GM19238 (cell line): ENCODE measurements around the gene DCLK3.

Experiments
- DNase-seq: peaks from one replicate; pipeline ENCODE4 v3.0.0; 2011; ENCODE audit warnings: low spot score; ENCODE audit not compliant: insufficient read length

The DCLK3 gene

DNA sequence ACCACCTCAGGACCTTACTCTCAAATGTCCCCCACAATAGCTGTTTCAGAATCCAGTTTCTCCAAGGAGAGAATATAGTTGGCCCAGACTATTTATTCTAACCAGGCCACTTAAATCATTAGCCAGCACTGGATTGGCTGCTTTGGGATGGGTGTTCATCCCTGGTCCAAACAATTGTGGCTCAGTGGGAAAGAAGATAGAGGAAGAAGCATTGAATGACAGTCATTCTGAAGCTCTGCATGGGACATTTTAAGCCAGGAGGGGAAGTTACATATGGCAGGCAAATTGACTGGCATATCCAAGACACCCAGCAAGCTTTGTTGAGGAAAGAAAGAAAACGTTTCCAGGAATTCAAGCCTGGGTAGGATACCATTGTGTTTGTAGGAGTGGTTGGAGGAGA is 5.6 kb upstream of the DCLK3 start:
- no peak for DNase-seq

DNA sequence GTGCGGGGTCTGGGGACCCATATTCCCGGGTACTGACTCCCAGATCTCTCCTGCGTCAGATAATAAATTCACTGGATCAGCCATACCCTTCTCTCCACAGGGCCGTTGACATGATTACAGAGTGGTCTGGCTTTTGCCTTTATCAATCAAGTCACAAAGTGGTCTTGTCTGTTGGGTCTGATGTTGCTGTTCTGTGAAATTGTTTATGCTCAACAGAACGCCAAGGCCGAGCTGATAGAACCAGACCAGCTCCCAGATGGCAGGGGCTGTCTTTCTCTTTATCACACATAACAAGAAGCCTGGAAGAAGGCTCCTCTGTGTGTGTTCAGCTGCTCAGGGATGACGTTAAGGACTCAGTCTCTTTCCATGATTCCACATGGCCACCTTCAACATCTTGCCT is 751 bp upstream of the DCLK3 start:
- no peak for DNase-seq

DNA sequence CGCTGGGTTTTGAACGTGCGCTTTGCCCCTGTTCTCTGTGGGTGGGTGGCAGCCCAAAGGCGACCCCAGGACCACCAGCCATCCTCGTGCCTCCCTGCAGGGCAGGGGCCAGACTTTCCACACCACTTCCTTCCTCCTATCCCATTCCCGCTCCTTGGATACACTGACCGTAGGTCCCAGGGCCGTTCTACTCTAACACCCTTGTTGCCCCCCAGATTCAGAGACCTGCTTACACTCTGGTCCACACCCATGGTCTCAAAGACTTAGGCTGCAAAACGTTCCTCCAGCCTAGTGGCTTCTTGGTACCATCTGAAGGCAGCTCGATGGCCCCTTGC is 318 bp upstream of the DCLK3 start:
- DNase-seq: no peak

DNA sequence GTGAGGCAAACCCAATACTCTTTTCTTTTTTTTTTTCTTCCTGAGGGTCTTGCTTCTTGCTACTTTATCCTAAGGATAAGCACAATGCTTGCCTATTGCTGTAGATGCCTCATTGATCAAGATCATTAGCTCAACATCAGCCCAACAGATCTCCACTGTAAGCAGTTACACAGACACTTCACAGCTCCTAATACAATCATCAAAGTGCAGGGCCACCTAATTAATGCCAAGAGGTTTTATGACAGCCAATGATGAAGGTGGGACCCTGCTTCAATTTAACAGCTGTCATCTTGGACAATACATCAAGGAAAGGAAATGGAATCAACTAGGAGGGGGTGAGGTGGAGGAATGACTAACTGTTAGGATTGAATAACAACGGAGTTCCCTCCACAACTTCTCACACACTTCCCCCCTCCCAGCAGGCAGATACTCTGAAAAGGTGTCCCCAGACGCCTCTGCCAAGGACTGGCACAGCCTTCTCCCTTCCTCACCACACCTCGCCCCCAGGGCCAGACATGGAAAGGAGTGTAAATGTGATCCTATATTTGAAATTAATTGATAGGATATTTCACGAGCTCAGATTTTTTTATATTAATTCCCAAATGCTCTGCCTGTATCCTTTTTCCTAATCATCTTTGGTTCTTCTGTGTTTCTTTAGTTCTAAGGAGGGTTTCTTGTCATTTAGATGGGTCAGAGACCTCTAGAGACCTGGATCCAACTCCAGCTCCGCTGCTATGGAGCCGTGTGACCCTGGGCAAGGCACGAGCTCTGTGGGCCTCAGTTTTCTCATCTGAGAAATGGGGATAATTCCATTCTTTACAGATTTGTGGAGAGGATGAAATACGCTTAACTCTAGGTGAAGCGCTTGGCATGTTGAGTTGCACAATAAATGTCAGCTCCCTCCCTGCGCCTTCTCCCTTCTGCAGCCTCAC is 1.2 kb downstream of the DCLK3 start:
- DNase-seq: no peak

DNA sequence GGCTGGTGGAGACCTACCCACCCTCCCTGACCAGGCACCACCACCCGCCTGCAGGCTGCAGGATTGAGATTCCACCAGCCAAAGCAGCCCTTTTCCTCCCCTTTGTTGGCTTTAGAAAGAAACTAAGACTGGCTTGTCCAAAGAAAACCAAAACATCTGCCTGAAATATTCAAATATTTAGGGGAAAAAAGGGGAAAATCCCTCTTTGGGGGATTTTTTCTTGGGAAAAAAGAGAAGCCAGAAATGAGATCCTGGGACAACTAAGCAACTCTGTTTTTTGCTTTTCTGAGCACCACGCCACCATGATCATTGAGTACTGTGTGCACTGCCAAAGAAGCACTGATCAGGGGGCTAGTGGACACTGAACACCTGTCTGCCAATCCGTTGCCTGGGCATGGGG is 2.6 kb downstream of the DCLK3 start:
- DNase-seq: no peak

DNA sequence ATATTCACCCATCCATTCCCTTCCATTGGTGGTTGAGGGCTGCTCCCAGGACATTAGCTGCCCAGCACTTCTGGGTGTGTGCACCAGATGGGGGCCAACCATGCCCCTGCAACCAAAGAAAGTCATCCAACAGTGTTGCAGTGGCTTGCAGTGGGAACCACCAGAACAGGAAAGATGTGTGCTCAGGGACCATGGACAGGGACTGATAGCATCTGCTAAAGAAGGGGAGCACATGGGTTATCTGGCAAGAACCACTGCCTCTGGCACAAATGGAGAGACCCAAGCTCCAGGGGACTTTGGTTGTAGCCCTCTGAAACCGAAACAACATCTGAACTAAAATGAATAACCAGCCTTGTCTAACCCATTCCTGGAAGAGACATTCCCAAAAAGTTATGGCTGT is 8.1 kb downstream of the DCLK3 start:
- no peak for DNase-seq

DNA sequence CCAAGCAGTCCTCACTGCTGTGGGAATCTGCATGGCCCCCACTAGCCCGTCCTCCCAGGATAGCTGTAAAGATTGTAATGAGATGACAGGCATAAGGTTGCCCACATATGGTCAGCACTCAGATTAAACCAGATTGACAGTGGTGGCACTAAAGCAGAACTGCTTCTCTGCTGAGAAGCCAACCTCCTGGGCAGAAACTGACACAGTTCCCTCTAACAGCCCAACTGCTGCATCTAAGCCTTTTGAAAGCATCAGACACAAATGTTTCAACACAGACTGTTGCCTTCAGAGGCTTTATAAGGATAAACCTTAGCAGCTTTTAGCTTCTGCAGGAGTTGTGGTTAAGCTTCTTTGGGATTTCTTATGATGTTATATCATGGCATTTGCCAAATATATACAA is 13.0 kb downstream of the DCLK3 start:
- no peak for DNase-seq

DNA sequence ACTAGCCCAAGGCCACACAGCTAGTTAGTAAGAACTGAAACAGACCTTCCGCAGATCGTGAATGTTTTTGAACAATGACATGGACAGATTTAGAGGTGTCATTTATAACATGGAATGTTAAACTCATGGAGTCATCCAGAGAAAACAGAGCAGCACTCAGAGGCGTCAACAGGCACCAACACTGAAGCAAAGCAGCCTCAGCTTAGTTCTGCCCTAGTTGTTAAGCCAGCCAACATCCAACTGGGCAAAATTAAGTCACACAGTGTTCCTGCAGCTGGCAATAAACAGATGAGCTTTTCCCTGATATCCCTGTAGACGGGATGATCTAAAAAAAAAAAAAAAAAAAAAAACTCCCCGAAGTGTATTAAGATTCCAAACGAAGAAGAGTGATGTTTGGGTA is 13.6 kb downstream of the DCLK3 start:
- DNase-seq: no peak

DNA sequence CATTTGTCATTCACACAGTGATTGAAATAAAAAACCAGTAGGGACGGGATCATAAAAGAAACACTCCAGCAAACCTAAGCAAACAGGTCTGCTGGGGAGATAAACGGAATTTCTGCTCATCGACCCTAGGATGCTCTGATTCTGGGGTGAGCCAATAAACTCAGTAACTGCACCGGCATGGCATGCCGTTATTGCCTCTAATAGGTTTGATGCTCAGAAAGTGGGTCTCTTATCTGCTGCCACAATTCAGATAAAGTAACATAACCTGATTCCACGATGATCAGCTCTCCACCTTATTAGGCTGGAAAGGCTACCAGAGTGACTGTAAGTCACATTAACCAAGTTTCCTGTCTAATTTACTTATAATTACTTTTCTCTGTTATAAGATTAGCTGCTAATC is 19.6 kb downstream of the DCLK3 start:
- DNase-seq: no peak

DNA sequence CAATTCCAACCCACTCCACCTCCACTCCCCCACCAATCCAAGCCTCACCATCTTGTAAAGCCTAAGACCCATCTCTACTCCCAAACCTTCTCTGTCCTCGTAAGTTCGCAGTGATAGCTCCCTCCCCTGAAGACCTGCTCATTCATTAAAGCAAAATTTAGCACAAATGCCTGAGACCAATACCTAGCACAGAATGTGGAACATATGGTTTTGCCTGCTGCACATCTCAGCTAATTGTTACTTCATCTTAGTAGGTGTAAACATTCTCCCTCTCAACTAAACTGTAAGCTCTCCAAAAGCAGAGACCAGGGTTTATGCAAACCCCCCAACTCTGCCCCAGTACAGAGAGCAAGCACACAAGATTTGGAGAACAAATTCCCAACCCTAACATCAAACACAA is 20.5 kb downstream of the DCLK3 start:
- DNase-seq: no peak

DNA sequence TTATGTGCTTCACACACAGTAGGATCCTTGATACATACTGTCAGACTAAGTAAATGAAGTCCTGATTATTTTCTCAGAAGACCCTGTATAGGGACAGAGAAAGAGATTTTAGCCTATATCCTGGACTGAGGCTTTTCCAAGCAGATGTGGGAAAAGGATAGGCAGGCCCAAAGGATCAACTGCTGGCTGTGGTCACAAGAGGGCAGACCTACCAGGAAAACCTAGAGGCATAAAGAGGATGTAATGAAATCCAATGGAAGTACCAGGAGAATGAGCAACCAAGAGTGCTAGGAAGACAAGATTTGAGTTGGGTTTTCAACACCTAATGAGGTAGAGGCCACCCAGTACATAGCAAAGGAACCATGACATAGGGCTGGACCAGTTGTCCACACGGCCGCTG is 23.1 kb downstream of the DCLK3 start:
- no peak for DNase-seq

DNA sequence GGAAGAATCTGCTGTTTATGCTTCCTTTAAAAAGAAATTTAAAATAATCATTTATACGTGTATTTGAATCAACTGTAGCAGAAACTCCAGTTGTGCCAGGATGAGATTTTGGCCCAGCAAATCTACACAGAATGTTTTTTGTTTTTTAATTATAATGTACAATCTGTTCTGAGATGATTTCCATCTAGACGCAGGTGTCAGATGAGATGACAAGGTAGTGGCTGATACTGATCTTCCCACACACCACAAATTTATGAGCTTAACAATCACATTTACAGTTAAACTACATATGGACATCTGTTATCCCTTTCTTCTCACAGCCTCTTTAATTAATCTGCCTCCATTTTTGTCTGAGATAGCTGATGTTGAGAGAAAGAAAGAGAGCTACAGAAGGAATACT is 23.6 kb downstream of the DCLK3 start:
- no peak for DNase-seq

DNA sequence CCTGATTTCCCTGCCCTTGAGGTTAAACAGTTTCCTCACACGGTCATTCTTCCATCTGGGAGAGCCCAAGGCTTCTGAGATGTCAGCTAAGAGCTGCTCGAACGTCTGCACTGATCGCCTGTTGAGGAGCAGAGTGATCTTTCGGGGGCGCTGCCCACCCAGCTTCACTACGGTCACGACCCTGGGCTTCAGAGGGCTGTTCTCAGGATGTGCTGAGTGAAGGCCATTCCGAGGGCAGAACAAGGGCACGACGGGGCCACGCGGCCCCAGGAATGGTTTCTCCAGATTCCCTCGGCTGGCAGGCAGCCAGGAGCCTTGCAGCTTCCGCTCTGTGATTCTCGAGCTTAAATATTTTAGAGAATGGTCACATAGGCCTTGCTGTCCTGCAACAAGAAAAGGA is 25.7 kb downstream of the DCLK3 start:
- no peak for DNase-seq

DNA sequence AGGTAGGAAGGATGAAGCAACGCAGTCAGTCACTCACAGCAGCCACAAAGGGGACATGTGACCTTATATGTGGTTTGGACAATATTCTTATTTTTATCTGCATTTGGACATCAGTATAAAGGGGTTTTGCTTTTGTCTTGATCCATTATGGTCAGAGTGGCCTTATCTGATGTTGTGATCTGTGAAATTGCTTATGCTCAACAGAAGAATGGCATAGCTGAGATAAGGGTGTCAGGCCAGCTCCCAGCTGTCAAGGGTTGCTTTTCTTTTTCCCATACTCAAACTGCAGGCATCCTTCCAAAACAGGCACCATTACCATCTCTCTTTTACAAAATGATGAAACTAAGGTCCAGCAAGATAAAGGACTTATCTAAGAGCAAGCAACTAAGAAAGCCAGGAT is 28.1 kb downstream of the DCLK3 start:
- no peak for DNase-seq

DNA sequence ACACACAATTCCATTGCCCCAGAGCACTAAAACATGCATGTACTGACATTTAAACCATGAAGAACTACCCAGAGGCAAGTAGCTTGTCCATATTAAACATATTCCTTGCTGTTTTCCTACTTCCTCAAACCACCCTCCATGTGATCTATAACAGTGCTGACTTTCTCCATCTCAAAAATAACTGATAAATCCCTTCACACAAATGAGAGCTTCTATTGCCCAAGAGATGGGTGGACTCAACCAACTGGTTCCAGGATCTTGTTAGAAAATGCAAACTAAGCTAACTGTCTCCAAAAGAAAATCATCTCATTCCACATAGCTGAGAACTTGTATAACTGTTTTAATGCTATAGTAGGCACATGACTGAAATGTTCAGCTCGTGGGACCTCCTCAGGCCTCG is 29.6 kb downstream of the DCLK3 start:
- no peak for DNase-seq

DNA sequence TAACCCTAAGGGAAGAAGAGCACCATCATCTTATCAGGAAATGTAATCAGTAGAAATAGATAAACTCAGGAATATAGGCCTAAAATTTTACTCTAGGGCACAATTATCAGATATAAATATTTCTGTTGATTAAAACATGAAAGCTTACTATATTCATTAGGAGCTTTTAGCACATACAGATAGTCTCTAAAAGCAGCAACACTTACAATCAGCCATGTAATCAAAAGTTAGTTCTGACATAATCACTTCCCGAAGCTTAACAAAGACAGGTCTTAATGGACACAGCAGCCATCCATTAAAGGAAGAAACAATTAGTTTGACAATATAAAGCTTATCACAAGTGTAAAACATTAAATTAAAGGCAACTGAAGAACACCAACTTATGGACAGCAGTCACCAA is 30.6 kb downstream of the DCLK3 start:
- no peak for DNase-seq

DNA sequence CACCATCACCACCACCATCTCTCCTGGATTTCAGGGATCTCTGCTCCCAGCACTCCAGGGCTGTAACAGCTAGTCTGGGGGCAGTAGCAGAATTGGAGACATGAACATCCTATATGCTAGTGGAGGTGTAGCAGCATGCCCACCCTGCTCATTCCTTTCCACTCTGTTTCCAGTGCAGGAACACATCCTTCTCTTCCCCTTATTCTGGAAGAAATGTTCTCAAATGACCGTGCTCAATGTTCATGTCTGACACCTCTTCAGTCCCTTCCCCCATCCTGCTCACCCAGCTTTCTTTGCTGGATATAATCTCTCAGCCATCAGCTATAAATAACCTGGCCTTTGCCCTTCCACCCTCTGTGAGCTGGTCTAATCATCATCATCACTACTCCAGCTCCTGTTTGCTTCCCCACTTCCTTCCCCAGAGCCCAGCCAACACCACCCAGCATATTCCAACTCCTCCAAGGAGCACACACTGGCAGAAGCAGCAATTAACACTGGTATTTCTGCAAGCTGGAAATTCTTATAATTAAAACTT is 31.1 kb downstream of the DCLK3 start:
- DNase-seq: no peak

DNA sequence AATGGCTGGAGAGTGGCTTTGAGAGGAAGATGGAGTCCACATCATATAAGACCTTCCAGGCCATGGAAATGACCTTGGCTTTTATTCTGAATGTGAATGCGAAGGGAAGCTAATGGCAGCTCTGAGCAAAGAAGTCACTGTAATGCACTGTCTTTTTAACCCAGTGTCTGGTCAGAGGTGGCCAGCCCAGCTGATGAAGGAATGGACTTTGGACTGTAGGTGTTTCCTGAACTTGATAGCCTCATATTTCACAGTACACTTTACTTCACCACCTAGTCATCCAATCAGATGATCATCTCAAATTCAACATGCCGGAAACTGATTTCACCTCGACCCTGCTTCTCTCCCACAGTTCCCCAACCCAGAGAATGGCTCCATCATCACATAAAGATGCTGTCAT is 33.4 kb downstream of the DCLK3 start:
- no peak for DNase-seq

DNA sequence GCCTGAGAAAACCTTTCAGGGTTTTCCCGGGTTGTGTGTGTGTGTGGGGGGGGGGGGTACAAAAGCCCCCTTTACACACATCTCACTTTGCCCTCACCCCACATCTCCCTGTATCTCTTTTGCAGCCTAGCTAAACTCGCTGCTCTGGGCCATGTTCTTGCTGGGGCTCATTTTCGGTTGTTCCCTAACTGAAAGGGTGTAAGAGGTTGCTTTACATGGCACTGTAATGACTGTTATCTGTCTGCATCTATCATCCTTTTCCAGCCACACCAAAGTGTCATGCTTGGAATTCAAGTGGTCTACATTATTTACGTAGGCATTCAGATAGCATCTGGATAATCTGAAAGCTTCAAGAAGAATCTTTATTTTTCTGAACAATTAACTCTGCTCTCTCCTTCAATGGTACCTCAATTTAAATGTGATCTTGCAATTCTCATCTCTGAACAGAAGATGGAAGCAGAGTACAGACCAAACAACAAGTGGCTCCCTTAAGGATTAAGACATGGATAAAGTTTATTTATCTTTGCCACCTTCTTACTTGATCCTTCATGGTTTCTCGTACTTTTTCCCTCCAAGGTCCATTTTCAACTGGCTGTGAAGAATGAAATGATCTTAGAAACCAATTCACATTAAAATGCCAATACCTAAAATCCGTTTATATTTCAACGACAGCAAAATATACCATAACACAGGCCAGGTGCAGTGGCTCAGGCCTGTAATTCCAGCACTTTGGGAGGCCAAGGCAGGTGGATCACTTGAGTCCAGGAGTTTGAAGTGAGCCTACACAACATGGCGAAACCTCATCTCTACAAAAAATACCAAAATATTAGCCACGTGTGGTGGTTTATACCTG is 34.9 kb downstream of the DCLK3 start:
- no peak for DNase-seq

DNA sequence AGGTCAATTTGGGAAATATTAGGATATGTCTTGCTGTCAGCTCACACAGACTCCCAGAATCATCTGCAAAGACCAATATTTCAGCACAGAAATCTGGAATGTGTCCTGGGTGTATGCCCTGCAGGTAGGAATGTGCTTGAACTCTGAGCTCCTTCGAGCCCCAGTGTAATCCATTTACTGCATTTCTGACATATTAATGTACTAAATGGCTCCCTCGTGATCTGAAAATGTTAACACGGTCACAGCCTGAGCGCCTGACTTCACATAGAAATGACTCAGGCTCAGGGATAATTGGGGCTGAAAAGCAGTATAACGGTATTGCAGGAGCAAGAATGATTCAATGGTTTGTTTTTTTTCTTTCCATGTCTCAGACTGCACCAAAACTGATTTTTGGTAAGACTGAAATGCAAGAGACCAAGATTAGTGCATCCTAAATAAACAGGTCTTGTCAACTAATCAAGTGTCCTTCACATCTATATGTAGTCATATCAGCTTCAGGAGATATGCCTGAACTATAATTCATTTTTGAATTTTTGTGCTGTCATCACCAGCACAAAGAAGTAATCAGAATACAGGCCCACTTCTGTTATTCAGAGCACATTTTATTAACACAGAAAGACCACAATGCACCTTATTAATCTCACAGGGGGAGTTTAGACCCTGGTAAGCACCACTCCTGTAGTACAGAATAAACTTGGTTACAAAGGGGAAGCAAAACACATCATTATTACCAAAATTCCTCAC is 49.8 kb downstream of the DCLK3 start:
- no peak for DNase-seq

DNA sequence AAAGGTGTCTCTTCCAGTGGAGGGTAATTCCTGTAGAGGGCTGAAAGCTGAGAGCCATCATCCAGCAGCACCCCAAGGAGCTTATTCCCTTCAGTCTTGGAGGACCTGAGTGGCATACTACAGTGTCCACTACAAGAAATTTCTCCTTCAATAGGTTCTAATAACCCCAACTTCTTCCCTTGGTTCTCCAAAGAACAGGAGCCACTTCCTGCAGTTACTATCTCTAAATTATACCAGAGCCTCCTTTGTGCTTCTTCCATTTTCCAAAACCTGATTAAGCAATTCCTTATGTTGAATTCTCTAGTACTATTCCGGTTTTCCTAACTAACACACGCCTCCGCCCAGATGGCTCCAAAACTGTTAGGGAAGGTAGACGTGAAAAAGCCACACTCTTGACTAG is 50.4 kb downstream of the DCLK3 start:
- DNase-seq: no peak

DNA sequence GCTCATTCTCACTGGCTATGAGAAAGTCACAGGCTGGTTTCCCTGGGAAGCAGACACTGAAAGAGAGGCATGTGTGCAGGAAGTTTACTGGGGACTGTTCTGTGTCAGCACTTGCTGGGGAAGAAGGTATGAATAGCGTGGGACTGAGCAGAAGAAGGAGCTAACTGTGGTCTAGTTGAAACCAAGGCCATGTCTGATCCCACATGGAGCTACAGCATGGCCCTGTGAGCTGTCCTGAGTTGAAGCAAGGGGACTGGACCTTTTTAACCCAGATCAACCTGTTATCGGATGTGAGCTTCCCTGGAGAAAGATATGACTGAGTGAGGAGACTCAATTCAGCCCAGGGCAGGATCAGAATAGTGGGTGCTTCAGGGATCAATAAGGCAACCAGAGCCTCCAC is 53.7 kb downstream of the DCLK3 start:
- DNase-seq: no peak
